GM20000 (cell line): ENCODE measurements around the gene DNAL4.

ENCODE experiments used
- DNase-seq: peaks from one replicate; pipeline ENCODE4 v3.0.0; 2012; ENCODE audit warnings: low spot score
- TF ChIP-seq, protein P1 (sequence below): IDR thresholded peaks from 2 replicates; pipeline ENCODE4 v1.5.1; 2012; ENCODE audit warnings: mild to moderate bottlenecking, control low read depth; ENCODE audit errors: extremely low read depth, missing control alignments

The DNAL4 gene

GRCh38 chr22:38767313-38767712 lies 26.6 kb downstream of the DNAL4 start:
- TF ChIP-seq, protein P1, sequence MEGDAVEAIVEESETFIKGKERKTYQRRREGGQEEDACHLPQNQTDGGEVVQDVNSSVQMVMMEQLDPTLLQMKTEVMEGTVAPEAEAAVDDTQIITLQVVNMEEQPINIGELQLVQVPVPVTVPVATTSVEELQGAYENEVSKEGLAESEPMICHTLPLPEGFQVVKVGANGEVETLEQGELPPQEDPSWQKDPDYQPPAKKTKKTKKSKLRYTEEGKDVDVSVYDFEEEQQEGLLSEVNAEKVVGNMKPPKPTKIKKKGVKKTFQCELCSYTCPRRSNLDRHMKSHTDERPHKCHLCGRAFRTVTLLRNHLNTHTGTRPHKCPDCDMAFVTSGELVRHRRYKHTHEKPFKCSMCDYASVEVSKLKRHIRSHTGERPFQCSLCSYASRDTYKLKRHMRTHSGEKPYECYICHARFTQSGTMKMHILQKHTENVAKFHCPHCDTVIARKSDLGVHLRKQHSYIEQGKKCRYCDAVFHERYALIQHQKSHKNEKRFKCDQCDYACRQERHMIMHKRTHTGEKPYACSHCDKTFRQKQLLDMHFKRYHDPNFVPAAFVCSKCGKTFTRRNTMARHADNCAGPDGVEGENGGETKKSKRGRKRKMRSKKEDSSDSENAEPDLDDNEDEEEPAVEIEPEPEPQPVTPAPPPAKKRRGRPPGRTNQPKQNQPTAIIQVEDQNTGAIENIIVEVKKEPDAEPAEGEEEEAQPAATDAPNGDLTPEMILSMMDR = no peak
- DNase-seq = no peak

- peak; percentile 58 for DNase-seq
These were observed 27.7 kb downstream of the DNAL4 start for GRCh38 chr22:38766076-38766777.

GRCh38 chr22:38762551-38762983 lies 31.4 kb downstream of the DNAL4 start:
- TF ChIP-seq, protein P1 = no peak
- no peak for DNase-seq

More at GRCh38 chr22:38766076-38766777, 27.7 kb downstream of the DNAL4 start:
- TF ChIP-seq, protein P1 = peak; percentile 46

GRCh38 chr22:38761202-38762162 lies 32.5 kb downstream of the DNAL4 start:
- DNase-seq = no peak
- TF ChIP-seq, protein P1 = no peak

DNA sequence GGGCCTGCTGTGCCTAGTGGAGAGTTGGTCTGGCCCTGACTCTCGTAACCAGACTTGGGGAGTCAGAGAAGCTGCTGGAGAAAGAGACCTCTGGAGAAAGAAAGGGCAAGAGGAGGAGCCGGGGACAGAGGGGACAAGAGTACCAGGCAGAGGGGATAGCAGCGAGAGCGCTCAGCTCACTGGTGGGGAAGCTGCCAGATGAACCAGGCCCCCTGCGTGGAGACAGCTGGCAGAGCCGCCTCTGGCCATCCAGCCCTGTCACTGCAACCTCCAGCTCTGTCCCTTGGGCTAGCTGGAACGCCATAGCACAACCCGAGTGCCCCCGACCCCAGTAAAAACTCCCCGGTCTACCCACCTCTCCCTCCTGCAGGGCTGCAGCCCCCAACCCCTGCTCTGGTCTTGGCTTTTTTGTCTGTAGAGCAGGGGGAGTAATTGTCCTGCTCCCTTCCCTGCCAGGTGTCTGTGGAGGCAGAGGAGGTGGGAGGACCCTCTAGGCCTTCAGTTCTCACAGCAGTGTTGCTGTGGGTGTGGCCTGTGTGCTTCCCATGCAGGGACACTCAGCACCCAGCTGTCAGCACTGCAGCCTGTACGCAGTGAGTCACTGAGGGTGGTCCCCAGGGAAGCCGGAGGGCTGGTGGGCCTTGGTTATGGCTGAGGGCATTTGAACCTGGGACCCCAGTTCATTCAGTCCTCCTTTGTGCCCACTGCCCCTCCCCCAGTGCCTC lies 33.3 kb downstream of the DNAL4 start:
- TF ChIP-seq, protein P1 = no peak
- no peak for DNase-seq

DNA sequence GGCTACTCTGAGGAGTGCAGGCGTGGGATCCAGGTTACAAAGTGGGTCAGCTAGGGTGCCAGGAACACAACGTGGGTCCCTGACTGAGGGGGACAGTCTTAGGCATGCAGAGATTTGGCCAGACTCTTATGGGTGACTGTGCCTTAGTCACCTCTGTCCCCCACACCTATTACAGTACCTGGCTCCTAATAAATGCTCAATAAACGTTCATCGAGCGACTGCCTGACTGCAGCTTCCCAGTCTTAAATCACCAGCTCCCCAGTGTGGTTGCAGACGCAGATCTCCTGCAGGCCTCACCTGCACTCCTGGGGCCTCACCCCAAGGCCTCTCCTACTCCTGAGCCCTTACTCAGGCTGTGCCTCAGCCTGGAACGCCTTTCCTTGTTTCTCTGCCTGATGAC lies 34.9 kb downstream of the DNAL4 start:
- TF ChIP-seq, protein P1 = no peak
- no peak for DNase-seq
